H1 (cell line): ENCODE results near the gene CACNA2D3. TPM values are rescaled to one million over a fixed set of nuclear protein-coding genes. Genes with fewer than 3 reads are reported as not detected.

Experiments
- CTCF ChIA-PET: fragments of 300-600 bp; sonication (Branson Sonifier 250); formaldehyde crosslinking; loops from one replicate; lab custom pipeline; 2021; ENCODE audit not compliant: partially characterized antibody; lab: Charles Lee
- POLR2A ChIA-PET: fragments of 300-600 bp; sonication (Branson Sonifier 250); formaldehyde crosslinking; loops from one replicate; lab custom pipeline; 2021; ENCODE audit warnings: inconsistent platforms; ENCODE audit not compliant: partially characterized antibody; lab: Charles Lee
- DNase-seq, 2 experiments: peaks; one replicate each; pipeline versions ENCODE4 v3.0.0 to v3.0.0-alpha.2; 2010 to 2022; ENCODE audit warnings: low spot score in 2 of 2, low read depth in 1 of 2, mixed read lengths in 1 of 2
- FAIRE-seq: peaks from 2 replicates; lab custom pipeline; 2011; peaks lifted over from hg19 to GRCh38; lab: Jason Lieb, UNC
- H2AFZ ChIP-seq: 2 replicates; pipeline ENCODE4 v1.8.1; 2012; ENCODE audit warnings: low read length, inconsistent platforms
- H2AK5ac ChIP-seq: 2 replicates; pipeline ENCODE4 v1.6.1; 2013; ENCODE audit warnings: low read depth, low read length
- H2BK120ac ChIP-seq: replicated peaks from 2 replicates; pipeline ENCODE3; 2013; ENCODE audit warnings: low read depth, low read length, inconsistent platforms
- H2BK12ac ChIP-seq: 2 replicates; pipeline ENCODE4 v1.6.1; 2013; ENCODE audit warnings: low read depth, low read length
- H2BK15ac ChIP-seq: 2 replicates; pipeline ENCODE4 v1.6.1; 2013; ENCODE audit warnings: low read length
- H2BK20ac ChIP-seq: 2 replicates; pipeline ENCODE4 v1.6.1; 2013; ENCODE audit warnings: low read length
- H2BK5ac ChIP-seq: 2 replicates; pipeline ENCODE4 v1.6.1; 2013; ENCODE audit warnings: low read depth, low read length
- H3K14ac ChIP-seq: 2 replicates; pipeline ENCODE4 v1.6.1; 2013; ENCODE audit warnings: inconsistent platforms; ENCODE audit not compliant: insufficient read length
- H3K18ac ChIP-seq: 2 replicates; pipeline ENCODE4 v1.6.1; 2013; ENCODE audit warnings: low read length; ENCODE audit errors: extremely low read depth
- H3K23ac ChIP-seq: 2 replicates; pipeline ENCODE4 v1.6.1; 2013; ENCODE audit warnings: inconsistent platforms; ENCODE audit not compliant: insufficient read length
- H3K23me2 ChIP-seq: 2 replicates; pipeline ENCODE4 v1.6.1; 2013; ENCODE audit warnings: low read depth, low read length
- H3K27ac ChIP-seq: 2 replicates; pipeline ENCODE4 v1.6.1; 2011; ENCODE audit warnings: low read depth, low read length, inconsistent platforms
- H3K27me3 ChIP-seq, 4 experiments: replicated peaks in 1 of 4; 1 replicate in 1 of 4; 2 replicates in 3 of 4; pipeline versions ENCODE4 v1.6.1 to v1.8.1; 2011 to 2013; ENCODE audit warnings: low read length in 3 of 4, mild to moderate bottlenecking in 3 of 4, inconsistent platforms in 2 of 4, mixed read lengths in 2 of 4, moderate library complexity in 1 of 4; ENCODE audit not compliant: control insufficient read depth in 3 of 4, insufficient read depth in 3 of 4; ENCODE audit errors: extremely low read depth in 1 of 4
- H3K36me3 ChIP-seq, 4 experiments: 2 replicates each; pipeline versions ENCODE4 v1.6.1 to v1.8.1; 2011 to 2013; ENCODE audit warnings: mild to moderate bottlenecking in 4 of 4, low read length in 3 of 4, moderate library complexity in 2 of 4, control low read depth in 1 of 4, inconsistent platforms in 1 of 4; ENCODE audit not compliant: insufficient read depth in 4 of 4, control insufficient read depth in 2 of 4
- H3K4ac ChIP-seq: replicated peaks from 2 replicates; pipeline ENCODE3; 2013; ENCODE audit warnings: low read length, low read depth, mixed read lengths, inconsistent platforms; ENCODE audit not compliant: insufficient read length
- H3K4me1 ChIP-seq, 4 experiments: replicated peaks in 1 of 4; 1 replicate in 1 of 4; 2 replicates in 3 of 4; pipeline versions ENCODE4 v1.6.1 to v1.8.1; 2011 to 2013; ENCODE audit warnings: low read length in 3 of 4, inconsistent platforms in 2 of 4, mixed read lengths in 1 of 4; ENCODE audit not compliant: insufficient read depth in 4 of 4, control insufficient read depth in 3 of 4
- H3K4me2 ChIP-seq, 2 experiments: 2 replicates each; pipeline versions ENCODE4 v1.6.1 to v1.8.1; 2011 to 2013; ENCODE audit warnings: low read depth in 2 of 2, low read length in 2 of 2, control low read depth in 1 of 2, inconsistent platforms in 1 of 2, mild to moderate bottlenecking in 1 of 2; ENCODE audit not compliant: insufficient read depth in 1 of 2
- H3K4me3 ChIP-seq, 4 experiments: fragments of 200-600, 300-600 bp in 1 of 4; sonication (generic), shearing (Covaris generic), sonication (Bioruptor Twin) in 1 of 4; 2 replicates each; pipeline versions ENCODE4 v1.5.1 to v1.8.1; 2011 to 2016; ENCODE audit warnings: low read length in 4 of 4, low read depth in 3 of 4, control low read depth in 2 of 4, inconsistent platforms in 2 of 4, mild to moderate bottlenecking in 2 of 4, mixed read lengths in 1 of 4, moderate library complexity in 1 of 4; ENCODE audit not compliant: insufficient read depth in 2 of 4; ENCODE audit errors: extremely low read depth in 1 of 4
- H3K56ac ChIP-seq: replicated peaks from 2 replicates; pipeline ENCODE3; 2013; ENCODE audit warnings: low read depth, mild to moderate bottlenecking, mixed read lengths, low read length, inconsistent platforms; ENCODE audit not compliant: insufficient read length
- H3K79me1 ChIP-seq: 2 replicates; pipeline ENCODE4 v1.6.1; 2013; ENCODE audit warnings: low read depth, low read length, control low read depth
- H3K79me2 ChIP-seq, 2 experiments: 2 replicates each; pipeline versions ENCODE4 v1.6.1 to v1.8.1; 2012 to 2013; ENCODE audit warnings: low read length in 2 of 2, mild to moderate bottlenecking in 2 of 2, inconsistent platforms in 1 of 2; ENCODE audit not compliant: insufficient read depth in 2 of 2, control insufficient read depth in 1 of 2
- H3K9ac ChIP-seq, 4 experiments: replicated peaks in 1 of 4; 1 replicate in 1 of 4; 2 replicates in 3 of 4; pipeline versions ENCODE4 v1.6.1 to v1.8.1; 2011 to 2013; ENCODE audit warnings: low read depth in 3 of 4, low read length in 3 of 4, control low read depth in 2 of 4, mild to moderate bottlenecking in 2 of 4, moderate library complexity in 2 of 4, inconsistent platforms in 1 of 4; ENCODE audit errors: extremely low read depth in 1 of 4
- H3K9me3 ChIP-seq, 2 experiments: 2 replicates each; pipeline versions ENCODE4 v1.6.1 to v1.8.1; 2012 to 2013; ENCODE audit warnings: mild to moderate bottlenecking in 2 of 2, moderate library complexity in 2 of 2, control low read depth in 1 of 2, inconsistent platforms in 1 of 2, low read depth in 1 of 2, low read length in 1 of 2, mixed read lengths in 1 of 2; ENCODE audit not compliant: insufficient read depth in 2 of 2
- H4K20me1 ChIP-seq, 2 experiments: replicated peaks in 1 of 2; 2 replicates each; pipeline versions ENCODE3 to v1.8.1; 2011 to 2013; ENCODE audit warnings: inconsistent platforms in 2 of 2, low read length in 2 of 2, mild to moderate bottlenecking in 1 of 2; ENCODE audit not compliant: insufficient read depth in 2 of 2, control insufficient read depth in 1 of 2
- H4K5ac ChIP-seq: 2 replicates; pipeline ENCODE4 v1.6.1; 2013; ENCODE audit warnings: low read length, low read depth, mixed read lengths, inconsistent platforms; ENCODE audit not compliant: insufficient read length
- H4K8ac ChIP-seq: 2 replicates; pipeline ENCODE4 v1.8.0; 2013; ENCODE audit warnings: mild to moderate bottlenecking, moderate library complexity, low read length, inconsistent platforms; ENCODE audit not compliant: insufficient read depth; ENCODE audit errors: extremely low read depth
- H4K91ac ChIP-seq: replicated peaks from 2 replicates; pipeline ENCODE3; 2013; ENCODE audit warnings: low read length, mixed read lengths, inconsistent platforms; ENCODE audit not compliant: insufficient read length
- SAP30 ChIP-seq: fragments of 300-600 bp; sonication (generic); IDR thresholded peaks from 2 replicates; pipeline ENCODE4 v1.7.1; 2012; ENCODE audit warnings: low read length, moderate library complexity, mild to moderate bottlenecking, inconsistent platforms; ENCODE audit not compliant: insufficient read depth, insufficient replicate concordance
- TAF7 ChIP-seq: optimal IDR thresholded peaks from 2 replicates; pipeline ENCODE3; 2011; ENCODE audit warnings: low read depth, mild to moderate bottlenecking, inconsistent platforms, low read length, moderate library complexity, borderline replicate concordance
- TEAD4 ChIP-seq: IDR thresholded peaks from 2 replicates; pipeline ENCODE4 v1.6.1; 2012; ENCODE audit warnings: low read depth, low read length, inconsistent platforms, mixed read lengths
- WGBS, 2 experiments: shearing (Covaris generic) in 1 of 2; methylation state at CpG; one replicate each; pipeline versions ENCODE4 v1.1.6 to v1.1.7; 2013 to 2015; ENCODE audit warnings: low lambda C conversion rate in 2 of 2, mixed read lengths in 2 of 2, inconsistent platforms in 1 of 2, low coverage in 1 of 2, missing lambda C conversion rate in 1 of 2; ENCODE audit not compliant: insufficient replicate concordance in 2 of 2, insufficient coverage in 1 of 2, insufficient read length in 1 of 2; ENCODE audit errors: extremely low coverage in 1 of 2, missing lambda C conversion rate in 1 of 2; 5-methylcytosine and 5-hydroxymethylcytosine counted together
- polyA plus RNA-seq, 7 experiments: library from polyadenylated mRNA; depleted of rRNA in 3 of 7; stranded (reverse) in 5 of 7; unstranded in 2 of 7; fragments of >200 nt in 5 of 7; fragments of 200-250 nt in 2 of 7; gene quantifications; 1 replicate in 5 of 7; 2 replicates in 1 of 7; 4 replicates in 1 of 7; pipeline versions ENCODE4 v1.2.1 to v1.2.3, GENCODE V29; 2011 to 2013; ENCODE audit warnings: missing spikeins in 2 of 7, mixed read lengths in 2 of 7
- total RNA-seq: library from RNA; stranded (reverse); fragmentation: NEBNext Ultra II Directional; extraction: Animal tissue kit (Norgen Biotek cat#: 25700); gene quantifications from 2 replicates; pipeline ENCODE4 v1.2.1, GENCODE V29; 2021

Gene CACNA2D3
- total and polyA plus RNA-seq, 2 of the 8 experiments (the other 6 are each of a cell fraction or from before 2014, with no cell fraction given): 1.5 to 1.8 TPM

- no peak overlapping the region for H4K8ac ChIP-seq
- no peaks in the 10 kb centered on the region; a peak in 1 of 4 replicates for H3K79me2 ChIP-seq
- H3K14ac ChIP-seq: no peak overlapping the region
- H3K79me1 ChIP-seq: peaks cover 4% of the 10 kb centered on the region; the same call in 1 of the 2 replicates
- H3K36me3 ChIP-seq: no peaks in the 10 kb centered on the region
- no peak overlapping the region for H3K27ac ChIP-seq
- no peak overlapping the region; a peak in 1 of 4 replicates for H3K4me2 ChIP-seq
- no peak overlapping the region for H3K4ac ChIP-seq
- no peak overlapping the region for H4K5ac ChIP-seq
- H4K91ac ChIP-seq: no peak overlapping the region
- H4K20me1 ChIP-seq: no peaks in the 10 kb centered on the region
- H3K23me2 ChIP-seq: 0 out of 2 replicates have a peak, but pooled peaks cover 2% of the 10 kb centered on the region
- H3K23ac ChIP-seq: no peak overlapping the region
- ChIA-PET CTCF (no interaction called here), POLR2A (interaction anchor here (0.8 to 2.6 kb wide), 4 partner anchors 10 to 28 kb away, joined by 3 to 11 read pairs (median 8); no protein-coding TSS in a partner anchor)
- no peak overlapping the region for H2BK120ac ChIP-seq
- DNase-seq (no peak), FAIRE-seq (no peak)
- no peak overlapping the region for H2BK15ac ChIP-seq
- 86% methylated on average over 9 of the region's 9 CpGs; no CpG with 5 or more reads in 1 of the 2 experiments for WGBS, 2 experiments
- no peak overlapping the region for H3K4me3 ChIP-seq
- no peak overlapping the region for H3K56ac ChIP-seq
- H2AFZ ChIP-seq: no peak overlapping the region
- no peak overlapping the region for H2BK5ac ChIP-seq
- no peaks in the 10 kb centered on the region; a peak in 1 of 4 replicates for H3K9me3 ChIP-seq
- H3K9ac ChIP-seq: no peak overlapping the region
- peaks cover 0 to 6% (median 1%) of the 10 kb centered on the region in 4 experiments; a peak in 3 of 7 replicates for H3K4me1 ChIP-seq
- TF ChIP-seq TEAD4: 0 out of 2 replicates have a peak, but pooled peaks have one; percentile 34
- TF ChIP-seq SAP30: no peak
- TF ChIP-seq TAF7: no peak
- no peak overlapping the region for H2BK12ac ChIP-seq
- no peak overlapping the region for H3K18ac ChIP-seq
- H2AK5ac ChIP-seq: no peak overlapping the region
- H2BK20ac ChIP-seq: 0 out of 2 replicates have a peak overlapping the region, but pooled peaks have one; percentile 50
- no peaks in the 10 kb centered on the region for H3K27me3 ChIP-seq
Measured at GRCh38 chr3:54660714-54661132, 538.4 kb downstream of the CACNA2D3 start.
